ENCODE results near the gene SLC7A11.

Gene SLC7A11

DNA sequence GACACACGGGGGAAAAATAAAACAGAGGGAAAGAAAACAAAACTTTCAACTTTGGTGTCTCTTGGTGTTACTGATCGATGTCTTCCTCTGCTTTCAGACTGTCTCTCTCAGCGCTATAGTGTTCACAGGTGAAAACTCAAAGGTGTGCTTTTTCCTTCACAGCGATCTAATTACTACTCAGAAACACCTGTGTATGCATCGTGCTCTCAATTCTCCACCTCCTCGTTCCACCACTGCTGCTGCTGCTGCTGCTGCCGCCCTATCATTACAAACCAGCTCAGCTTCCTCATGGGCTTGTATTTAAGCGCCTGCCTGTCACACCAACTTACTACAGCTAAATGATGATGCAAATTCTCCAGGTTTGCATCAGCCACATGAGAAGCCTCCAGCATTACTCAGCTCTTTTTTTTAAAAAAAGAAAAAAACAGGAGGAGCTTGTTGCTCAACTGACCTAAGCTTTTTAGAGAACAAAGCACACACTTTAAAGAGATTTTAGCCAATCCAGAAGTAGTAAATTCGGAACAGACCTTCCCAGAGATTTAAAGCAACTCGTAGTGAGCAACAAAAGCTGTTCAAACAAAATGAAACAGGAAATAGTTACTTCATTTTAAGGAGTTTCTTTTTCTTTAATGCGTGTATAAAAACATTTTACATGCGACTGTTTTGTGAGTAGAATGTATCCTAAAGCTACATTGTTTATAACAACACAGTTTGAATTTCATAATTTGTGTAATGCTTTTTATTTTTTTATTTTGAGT, at the start of gene SLC7A11:
TSS of gene SLC7A11 (minus strand) at position 274 of the 758 bp plus-strand sequence. CDS start 280 bp downstream, outside the sequence.
- peak; percentile 57 for DNase-seq (ENCODE audit: low spot score)
- no peak for TF ChIP-seq CTCF (IDR thresholded peaks at IDR 0.05; ENCODE audit: extremely low read depth, missing control alignments)

DNA sequence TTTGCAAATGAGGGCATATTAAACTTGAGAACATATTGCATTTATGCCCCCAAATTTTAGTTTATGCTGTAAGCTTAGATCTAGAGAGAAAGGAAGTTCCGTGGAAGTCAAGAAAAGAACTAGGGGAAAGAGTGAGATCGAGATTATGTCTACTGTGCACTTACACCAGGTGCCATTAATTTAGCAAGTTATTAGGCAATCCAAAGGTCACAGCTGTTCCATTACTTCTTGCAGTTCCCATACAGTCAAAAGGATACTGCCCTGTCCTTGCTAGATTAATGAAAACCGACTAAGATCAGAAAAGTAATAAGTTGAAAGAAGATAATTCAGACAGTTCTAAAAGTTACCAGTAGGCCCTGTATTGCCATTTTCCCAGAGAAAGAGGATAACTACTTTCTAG, 49.3 kb upstream of the SLC7A11 start:
- DNase-seq (ENCODE audit: low spot score): no peak
- TF ChIP-seq CTCF (IDR thresholded peaks at IDR 0.05; ENCODE audit: extremely low read depth, missing control alignments): no peak

GRCh38 chr4:138290805-138291204, 48.7 kb upstream of the SLC7A11 start:
- no peak for TF ChIP-seq CTCF (IDR thresholded peaks at IDR 0.05; ENCODE audit: extremely low read depth, missing control alignments)
- no peak for DNase-seq (ENCODE audit: low spot score)

DNA sequence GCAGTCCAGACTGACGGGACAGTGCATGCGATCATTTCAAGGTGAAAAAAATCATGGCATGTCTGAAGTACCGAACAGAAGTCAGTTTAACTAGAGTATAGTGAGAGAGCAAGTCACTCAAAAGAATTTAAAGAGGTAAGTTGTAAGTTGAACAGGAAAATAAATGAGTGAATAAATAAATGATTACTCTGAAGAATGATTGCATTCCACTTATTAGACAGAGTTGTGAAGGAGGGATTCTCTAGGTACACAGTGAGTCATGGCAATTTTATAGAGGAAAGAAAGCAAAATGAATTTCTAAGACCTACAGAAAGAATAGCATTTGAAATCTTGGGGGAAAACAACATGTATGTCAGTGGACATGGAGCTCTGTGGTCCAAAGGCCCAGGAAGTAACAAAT, 37.1 kb upstream of the SLC7A11 start:
- DNase-seq (ENCODE audit: low spot score): no peak
- no peak for TF ChIP-seq CTCF (IDR thresholded peaks at IDR 0.05; ENCODE audit: extremely low read depth, missing control alignments)

DNA sequence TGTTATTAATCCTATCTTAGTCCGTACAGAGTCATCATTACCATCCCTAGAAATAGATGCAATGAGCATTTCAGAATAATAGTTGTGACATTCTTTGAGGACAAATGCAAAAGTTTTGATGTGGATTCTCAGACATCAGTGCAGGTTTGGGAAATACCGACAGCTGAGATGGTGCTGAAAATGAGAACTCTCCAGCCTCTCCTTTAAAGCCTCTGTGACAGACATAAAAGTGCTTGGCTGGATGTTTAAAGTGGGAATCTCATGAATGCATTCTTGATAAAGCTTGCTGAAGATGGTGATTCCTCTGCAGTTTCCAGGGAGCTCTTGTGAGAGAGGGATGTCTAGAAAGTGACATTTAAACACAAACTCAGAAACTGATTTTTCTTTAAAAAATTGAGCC, 35.0 kb upstream of the SLC7A11 start:
- TF ChIP-seq CTCF (IDR thresholded peaks at IDR 0.05; ENCODE audit: extremely low read depth, missing control alignments): no peak
- no peak for DNase-seq (ENCODE audit: low spot score)

DNA sequence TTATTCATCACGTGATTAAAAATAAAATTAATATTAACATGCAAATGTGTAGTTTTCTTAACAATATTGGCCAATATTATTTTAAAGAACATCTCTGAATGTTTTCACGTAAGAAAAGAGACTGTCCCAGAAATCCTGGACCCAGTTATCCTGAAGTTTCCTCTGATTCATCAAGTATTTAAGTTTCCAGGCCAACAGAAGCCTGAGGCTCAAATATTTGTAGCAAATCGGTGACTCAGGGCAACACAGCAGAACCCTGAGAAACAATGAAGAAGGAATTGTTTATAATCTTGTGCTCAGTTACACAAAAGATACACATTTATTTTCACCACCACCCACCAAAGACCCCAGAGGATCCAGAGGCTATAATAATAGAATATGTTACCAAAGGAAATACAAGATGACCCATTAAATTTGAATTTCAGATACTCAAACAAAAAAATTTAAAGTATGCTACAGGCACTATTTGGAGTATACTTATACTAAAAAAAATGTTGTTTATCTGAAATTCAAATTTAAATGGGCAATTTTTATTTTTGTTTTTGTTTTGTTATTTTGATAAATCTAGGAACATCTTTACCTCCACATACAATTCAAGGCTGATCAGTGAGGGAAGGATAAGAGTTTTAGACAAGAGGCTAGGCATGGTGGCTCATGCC, 33.9 kb upstream of the SLC7A11 start:
- DNase-seq (ENCODE audit: low spot score): no peak
- TF ChIP-seq CTCF (IDR thresholded peaks at IDR 0.05; ENCODE audit: extremely low read depth, missing control alignments): no peak

- TF ChIP-seq CTCF (IDR thresholded peaks at IDR 0.05; ENCODE audit: extremely low read depth, missing control alignments): no peak
- no peak for DNase-seq (ENCODE audit: low spot score)
These were observed 33.1 kb upstream of the SLC7A11 start for GRCh38 chr4:138275216-138275615.

Measured in GM20000 (cell line).